Naive thymus-derived CD4-positive, alpha-beta T cell (primary cell): ENCODE measurements around the gene SELENOI. TPM values are rescaled to one million over a fixed set of nuclear protein-coding genes. Genes with fewer than 3 reads are reported as not detected.
"Not testable (repeated sequence)": the region's sequence is repeated elsewhere in the genome, so short reads cannot be mapped to it uniquely, and the experiment has no call there.

Experiments used
- ATAC-seq: fragments of 150-1000 bp; cut with Tn5 transposase; 2 replicates; pipeline ENCODE4 v1.10.0; 2021; ENCODE audit warnings: mild to moderate bottlenecking, moderate library complexity
- CTCF ChIA-PET: fragments of 350-600 bp; sonication (Branson Sonifier 250); formaldehyde crosslinking; loops from one replicate; lab custom pipeline; 2021; ENCODE audit warnings: antibody characterized with exemption; lab: Charles Lee
- POLR2A ChIA-PET: fragments of 350-600 bp; sonication (Branson Sonifier 250); formaldehyde crosslinking; loops from one replicate; lab custom pipeline; 2021; ENCODE audit warnings: antibody characterized with exemption, inconsistent platforms; lab: Charles Lee
- DNase-seq, 9 donors: peaks; one replicate each; pipeline versions ENCODE4 v3.0.0 to v3.0.0-alpha.2; 2020 to 2022; ENCODE audit warnings: mixed read lengths in 1 of 9
- H3K27ac ChIP-seq: one replicate; pipeline ENCODE4 v1.7.0; 2013; ENCODE audit warnings: mild to moderate bottlenecking, low read depth, low read length, moderate library complexity
- H3K27me3 ChIP-seq, 2 donors: one replicate each; pipeline ENCODE4 v1.7.0; 2013; ENCODE audit warnings: low read length in 2 of 2, mild to moderate bottlenecking in 2 of 2, moderate library complexity in 2 of 2; ENCODE audit not compliant: control insufficient read depth in 2 of 2, insufficient read depth in 2 of 2
- H3K36me3 ChIP-seq, 3 experiments: 1 replicate in 2 of 3; 2 replicates in 1 of 3; pipeline ENCODE4 v1.7.0; 2013; ENCODE audit warnings: low read length in 3 of 3, mild to moderate bottlenecking in 3 of 3, moderate library complexity in 1 of 3; ENCODE audit not compliant: insufficient read depth in 3 of 3, control insufficient read depth in 2 of 3
- H3K4me1 ChIP-seq, 2 donors: one replicate each; pipeline ENCODE4 v1.7.0; 2013; ENCODE audit warnings: low read length in 2 of 2, mild to moderate bottlenecking in 2 of 2, moderate library complexity in 1 of 2; ENCODE audit not compliant: control insufficient read depth in 2 of 2, insufficient read depth in 2 of 2
- H3K4me3 ChIP-seq: 2 replicates; pipeline ENCODE4 v1.7.0; 2013; ENCODE audit warnings: mild to moderate bottlenecking, low read length
- H3K9me3 ChIP-seq, 3 experiments: 1 replicate in 2 of 3; 2 replicates in 1 of 3; pipeline ENCODE4 v1.7.0; 2013; ENCODE audit warnings: low read length in 3 of 3; ENCODE audit not compliant: control insufficient read depth in 2 of 3
- H3K27ac Mint-ChIP-seq, 9 donors: one replicate each; pipeline ENCODE4 v1.8.0; 2020 to 2022; ENCODE audit warnings: mixed read lengths in 9 of 9, mild to moderate bottlenecking in 8 of 9, moderate library complexity in 5 of 9, inconsistent platforms in 2 of 9
- H3K27me3 Mint-ChIP-seq, 5 donors: one replicate each; pipeline ENCODE4 v1.8.0; 2021 to 2022; ENCODE audit warnings: mixed read lengths in 5 of 5, mild to moderate bottlenecking in 1 of 5
- H3K36me3 Mint-ChIP-seq, 5 donors: one replicate each; pipeline ENCODE4 v1.8.0; 2020 to 2022; ENCODE audit warnings: mixed read lengths in 5 of 5, mild to moderate bottlenecking in 3 of 5, inconsistent platforms in 1 of 5
- H3K4me1 Mint-ChIP-seq, 7 donors: one replicate each; pipeline ENCODE4 v1.8.0; 2020 to 2022; ENCODE audit warnings: mixed read lengths in 7 of 7, mild to moderate bottlenecking in 3 of 7, inconsistent platforms in 1 of 7
- H3K4me3 Mint-ChIP-seq, 10 donors: one replicate each; pipeline ENCODE4 v1.8.0; 2020 to 2022; ENCODE audit warnings: mild to moderate bottlenecking in 10 of 10, mixed read lengths in 10 of 10, moderate library complexity in 6 of 10, inconsistent platforms in 2 of 10
- H3K9me3 Mint-ChIP-seq, 11 donors: one replicate each; pipeline ENCODE4 v1.8.0; 2020 to 2022; ENCODE audit warnings: mixed read lengths in 11 of 11, mild to moderate bottlenecking in 4 of 11, inconsistent platforms in 1 of 11, moderate library complexity in 1 of 11
- intact Hi-C, 2 donors: fragments of 100-400 bp; cut with micrococcal nuclease; formaldehyde crosslinking; loops; one replicate each; pipeline ENCODE4 v1.15.1; 2023
- polyA plus RNA-seq, 2 donors: library from polyadenylated mRNA; unstranded; fragments of 300-500 nt; fragmentation: Illumina TruSeq; gene quantifications; one replicate each; pipeline ENCODE4 v1.2.3, GENCODE V29; 2021
- total RNA-seq, 6 experiments: library from RNA in 5 of 6; stranded (reverse) in 5 of 6; gene quantifications; 1 replicate in 5 of 6; 2 replicates in 1 of 6; pipeline ENCODE4 v1.2.3 and lab custom pipeline; 2021 to 2026

Gene SELENOI
- total and polyA plus RNA-seq, 7 experiments from 2014 or later = 3.4 to 33.6 (median 19.3) TPM

- ATAC-seq (no peak), DNase-seq (no peak)
- Histone ChIP-seq H3K4me1 (peaks cover 24 to 25% of the 10 kb centered on the region in 2 donors), H3K9me3 (no peaks in the 10 kb centered on the region), H3K36me3 (peaks cover 0 to 4% (median 0%) of the 10 kb centered on the region in 3 experiments), H3K27ac (peak overlapping the region; percentile 88), H3K4me3 (peak overlapping the region; percentile 81), H3K27me3 (no peaks in the 10 kb centered on the region)
- Mint-ChIP-seq H3K9me3 (peaks cover 0 to 2% (median 0%) of the 10 kb centered on the region in 11 donors), H3K36me3 (peaks cover 0 to 11% (median 5%) of the 10 kb centered on the region in 5 donors), H3K4me3 (peak overlapping the region; percentile 84 to 100 (median 98)), H3K27me3 (no peaks in the 10 kb centered on the region), H3K27ac (peak overlapping the region; percentile 87 to 99 (median 98)), H3K4me1 (peaks cover 36 to 72% (median 52%) of the 10 kb centered on the region in 7 donors)
- intact Hi-C loops = loop anchor here (2.0 to 5.0 kb wide), 8 partner anchors 121 to 1375 kb away; partner anchors contain the start of genes DNAJC27 (in 2 of the 2), SLC35F6 (in 2 of the 2), AGBL5 (in 1 of the 2) and ATRAID (in 1 of the 2)
- ChIA-PET CTCF (interaction anchor here (0.7 kb wide), 1 partner anchor 308 kb away, joined by 3 read pairs; no protein-coding TSS in a partner anchor), POLR2A (interaction anchor here (0.8 to 4.3 kb wide), 3 partner anchors 9 to 48 kb away, joined by 3 to 33 read pairs (median 4); no protein-coding TSS in a partner anchor)
Observed at GRCh38 chr2:26347286-26347865, 1.4 kb downstream of the SELENOI start.

GRCh38 chr2:26349690-26350089, 3.7 kb downstream of the SELENOI start:
- POLR2A ChIA-PET = interaction anchor here (0.6 kb wide), 1 partner anchor 1033 kb away, joined by 3 read pairs; no protein-coding TSS in a partner anchor
- ATAC-seq = no peak
- no peak overlapping the region for H3K4me3 Mint-ChIP-seq
- CTCF ChIA-PET = interaction anchor here (0.7 kb wide), 1 partner anchor 20 kb away, joined by 4 read pairs; no protein-coding TSS in a partner anchor
- H3K4me1 Mint-ChIP-seq = peaks cover 40 to 64% (median 49%) of the 10 kb centered on the region in 7 donors
- H3K36me3 Mint-ChIP-seq = peaks cover 0 to 14% (median 12%) of the 10 kb centered on the region in 5 donors
- intact Hi-C loops = loop anchor here (5.0 kb wide), 6 partner anchors 367 to 1377 kb away; partner anchors contain the start of genes DNAJC27 (in 2 of the 2), SLC35F6 (in 2 of the 2), AGBL5 (in 1 of the 2) and CAD (in 1 of the 2)
- no peaks in the 10 kb centered on the region for H3K27me3 Mint-ChIP-seq
- Histone ChIP-seq H3K4me3 (no peak overlapping the region), H3K4me1 (peaks cover 19 to 20% of the 10 kb centered on the region in 2 donors), H3K27ac (no peak overlapping the region), H3K36me3 (peaks cover 0 to 4% (median 0%) of the 10 kb centered on the region in 3 experiments), H3K27me3 (no peaks in the 10 kb centered on the region), H3K9me3 (no peaks in the 10 kb centered on the region)
- no peak for DNase-seq
- peaks cover 0 to 2% (median 0%) of the 10 kb centered on the region in 11 donors for H3K9me3 Mint-ChIP-seq
- H3K27ac Mint-ChIP-seq = peak overlapping the region in 2 of 9 donors; percentile 33 to 71

- H3K4me1 Mint-ChIP-seq = peaks cover 43 to 68% (median 58%) of the 10 kb centered on the region in 7 donors
- no peak for ATAC-seq
- peak overlapping the region in 1 of 10 donors; percentile 11 for H3K4me3 Mint-ChIP-seq
- peaks cover 0 to 14% (median 13%) of the 10 kb centered on the region in 5 donors for H3K36me3 Mint-ChIP-seq
- peaks cover 0 to 1% (median 0%) of the 10 kb centered on the region in 11 donors for H3K9me3 Mint-ChIP-seq
- H3K27ac Mint-ChIP-seq = peak overlapping the region in 2 of 9 donors; percentile 39 to 49
- H3K27me3 Mint-ChIP-seq = no peaks in the 10 kb centered on the region
- CTCF ChIA-PET = no interaction called here
- DNase-seq = no peak
- Histone ChIP-seq H3K36me3 (no peaks in the 10 kb centered on the region), H3K27ac (no peak overlapping the region), H3K4me1 (peaks cover 16 to 17% of the 10 kb centered on the region in 2 donors), H3K27me3 (no peaks in the 10 kb centered on the region), H3K4me3 (no peak overlapping the region), H3K9me3 (no peaks in the 10 kb centered on the region)
- POLR2A ChIA-PET = no interaction called here
- intact Hi-C loops = no loop called here
Observed at GRCh38 chr2:26351375-26352090, 5.6 kb downstream of the SELENOI start.

- H3K27me3 Mint-ChIP-seq = no peaks in the 10 kb centered on the region
- Histone ChIP-seq H3K27ac (no peak overlapping the region), H3K4me1 (peaks cover 7% of the 10 kb centered on the region in 2 donors), H3K9me3 (no peaks in the 10 kb centered on the region), H3K27me3 (no peaks in the 10 kb centered on the region), H3K4me3 (no peak overlapping the region), H3K36me3 (no peaks in the 10 kb centered on the region)
- ChIA-PET POLR2A (interaction anchor here (0.9 kb wide), 1 partner anchor 36 kb away, joined by 4 read pairs; no protein-coding TSS in a partner anchor), CTCF (no interaction called here)
- ATAC-seq (no peak), DNase-seq (peak in 1 of 9 donors; percentile 30)
- peaks cover 0 to 21% (median 16%) of the 10 kb centered on the region in 5 donors for H3K36me3 Mint-ChIP-seq
- peak overlapping the region in 2 of 10 donors; percentile 2 to 4 for H3K4me3 Mint-ChIP-seq
- H3K27ac Mint-ChIP-seq = peak overlapping the region in 3 of 9 donors; percentile 3 to 52 (median 7)
- intact Hi-C loops = no loop called here
- peaks cover 41 to 72% (median 61%) of the 10 kb centered on the region in 7 donors for H3K4me1 Mint-ChIP-seq
- no peaks in the 10 kb centered on the region for H3K9me3 Mint-ChIP-seq
Observed at GRCh38 chr2:26352892-26353291, 6.9 kb downstream of the SELENOI start.

GRCh38 chr2:26354469-26354868, 8.5 kb downstream of the SELENOI start:
- Mint-ChIP-seq H3K36me3 (peaks cover 0 to 19% (median 12%) of the 10 kb centered on the region in 5 donors), H3K4me1 (peaks cover 41 to 76% (median 63%) of the 10 kb centered on the region in 7 donors)
- DNase-seq, intact Hi-C loops, ATAC-seq, H3K4me1 ChIP-seq, H3K27ac ChIP-seq, H3K9me3 Mint-ChIP-seq, H3K27me3 Mint-ChIP-seq, H3K27ac Mint-ChIP-seq, H3K4me3 ChIP-seq, H3K36me3 ChIP-seq, H3K9me3 ChIP-seq, H3K4me3 Mint-ChIP-seq, H3K27me3 ChIP-seq: not testable (repeated sequence)
- POLR2A ChIA-PET = interaction anchor here (1.1 kb wide), 1 partner anchor 9 kb away, joined by 4 read pairs; the partner anchor contains the start of gene SELENOI
- CTCF ChIA-PET = interaction anchor here (0.7 kb wide), 1 partner anchor 699 kb away, joined by 3 read pairs; no protein-coding TSS in a partner anchor
